ENCODE results near the gene CALB2. TPM values are rescaled to one million over a fixed set of nuclear protein-coding genes. Genes with fewer than 3 reads are reported as not detected.

CALB2 gene, protein sequence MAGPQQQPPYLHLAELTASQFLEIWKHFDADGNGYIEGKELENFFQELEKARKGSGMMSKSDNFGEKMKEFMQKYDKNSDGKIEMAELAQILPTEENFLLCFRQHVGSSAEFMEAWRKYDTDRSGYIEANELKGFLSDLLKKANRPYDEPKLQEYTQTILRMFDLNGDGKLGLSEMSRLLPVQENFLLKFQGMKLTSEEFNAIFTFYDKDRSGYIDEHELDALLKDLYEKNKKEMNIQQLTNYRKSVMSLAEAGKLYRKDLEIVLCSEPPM
- total RNA-seq, result 0.21 and 6.5 TPM in 2 replicates

GRCh38 chr16:71358464-71358998 is at the start of gene CALB2:
TSS of gene CALB2 (plus strand) at chr16:71358723. CDS start at chr16:71358793, 70 bp downstream.

Other genes starting within 250 kb of the CALB2 start
- gene HYDIN, start 128.0 kb upstream of the CALB2 start, total RNA-seq, result 0.34 and 0.71 TPM in 2 replicates
- gene CMTR2, start 69.3 kb upstream of the CALB2 start, total RNA-seq, result 46.5 and 63.9 TPM in 2 replicates
- not detected in 2 replicates for gene TLE7, start 83.3 kb downstream of the CALB2 start, total RNA-seq
- gene ZNF23, start 103.5 kb downstream of the CALB2 start, total RNA-seq, result 10.9 and 14.9 TPM in 2 replicates
- 2.1 and 2.8 TPM in 2 replicates for gene ZNF19, start 130.6 kb downstream of the CALB2 start, total RNA-seq
- gene CHST4, start 167.7 kb downstream of the CALB2 start, total RNA-seq, result under 0.01 and 0.85 TPM in 2 replicates
- gene TAT, start 218.4 kb downstream of the CALB2 start, total RNA-seq, result under 0.01 and 0.07 TPM in 2 replicates